HL-60 (cell line): Measurements from ENCODE around the gene NMNAT2.

Experiments
- DNase-seq, 2 experiments: peaks; one replicate each; pipeline ENCODE4 v3.0.0-alpha.2; 2010 to 2020; ENCODE audit warnings: low read depth in 1 of 2, low spot score in 1 of 2
- H3K27ac ChIP-seq: fragments of 250-450 bp; sonication (Bioruptor Pico); replicated peaks from 2 replicates; pipeline ENCODE4 v1.5.1; 2020; ENCODE audit warnings: mild to moderate bottlenecking, moderate library complexity
- H3K27me3 ChIP-seq: fragments of 250-450 bp; sonication (Bioruptor Pico); 2 replicates; pipeline ENCODE4 v1.5.1; 2021; ENCODE audit warnings: mild to moderate bottlenecking, moderate library complexity; ENCODE audit not compliant: insufficient read depth, poor library complexity, severe bottlenecking
- H3K4me3 ChIP-seq: replicated peaks from 2 replicates; pipeline ENCODE4 v1.5.1; 2011; ENCODE audit warnings: mild to moderate bottlenecking, control low read depth, low read length; ENCODE audit not compliant: insufficient read depth
- GABPA ChIP-seq: IDR thresholded peaks from 2 replicates; pipeline ENCODE4 v1.6.1; 2012; ENCODE audit warnings: low read depth
- POLR2AphosphoS5 ChIP-seq: IDR thresholded peaks from 2 replicates; pipeline ENCODE4 v1.6.1; 2012; ENCODE audit warnings: low read depth
- SPI1 ChIP-seq: IDR thresholded peaks from 2 replicates; pipeline ENCODE4 v1.6.1; 2012; ENCODE audit warnings: low read depth, mild to moderate bottlenecking, borderline replicate concordance
- TF ChIP-seq, protein P1 (sequence below): IDR thresholded peaks from one replicate; pipeline ENCODE4 v1.5.1; 2011; ENCODE audit warnings: low read length, control low read depth, inconsistent platforms; ENCODE audit not compliant: insufficient read depth
- TF ChIP-seq, protein P2 (sequence below): IDR thresholded peaks from 2 replicates; pipeline ENCODE4 v1.6.1; 2012; ENCODE audit warnings: low read depth; ENCODE audit not compliant: insufficient replicate concordance

Gene NMNAT2

DNA sequence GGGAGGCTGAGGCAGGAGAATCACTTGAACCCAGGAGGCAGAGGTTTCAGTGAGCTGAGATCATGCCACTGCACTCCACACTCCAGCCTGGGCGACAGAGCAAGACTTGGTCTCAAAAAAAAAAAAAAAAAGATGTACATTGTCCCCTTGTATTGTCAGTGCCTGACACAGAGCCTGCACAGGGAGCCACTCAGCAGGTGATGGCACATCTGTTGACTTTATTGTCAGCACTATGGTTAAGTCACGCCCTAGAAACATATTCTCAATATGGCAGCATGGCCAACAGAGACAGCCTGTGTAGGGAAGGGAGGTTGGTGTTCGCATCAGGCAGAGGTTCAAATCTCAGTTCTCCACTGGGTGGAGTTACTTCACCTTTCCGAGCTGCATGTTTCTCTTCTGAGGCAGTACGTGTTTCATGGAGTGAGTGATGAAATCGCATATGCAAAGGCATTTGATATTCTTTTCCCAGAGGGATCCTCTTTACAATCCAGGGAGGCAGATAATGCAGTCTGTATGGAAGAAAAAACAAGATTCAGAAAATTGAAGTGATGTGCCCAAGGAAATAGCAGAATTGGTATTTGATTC, 211.6 kb downstream of the NMNAT2 start:
- DNase-seq = no peak
- no peak for TF ChIP-seq POLR2AphosphoS5
- TF ChIP-seq, protein P1, sequence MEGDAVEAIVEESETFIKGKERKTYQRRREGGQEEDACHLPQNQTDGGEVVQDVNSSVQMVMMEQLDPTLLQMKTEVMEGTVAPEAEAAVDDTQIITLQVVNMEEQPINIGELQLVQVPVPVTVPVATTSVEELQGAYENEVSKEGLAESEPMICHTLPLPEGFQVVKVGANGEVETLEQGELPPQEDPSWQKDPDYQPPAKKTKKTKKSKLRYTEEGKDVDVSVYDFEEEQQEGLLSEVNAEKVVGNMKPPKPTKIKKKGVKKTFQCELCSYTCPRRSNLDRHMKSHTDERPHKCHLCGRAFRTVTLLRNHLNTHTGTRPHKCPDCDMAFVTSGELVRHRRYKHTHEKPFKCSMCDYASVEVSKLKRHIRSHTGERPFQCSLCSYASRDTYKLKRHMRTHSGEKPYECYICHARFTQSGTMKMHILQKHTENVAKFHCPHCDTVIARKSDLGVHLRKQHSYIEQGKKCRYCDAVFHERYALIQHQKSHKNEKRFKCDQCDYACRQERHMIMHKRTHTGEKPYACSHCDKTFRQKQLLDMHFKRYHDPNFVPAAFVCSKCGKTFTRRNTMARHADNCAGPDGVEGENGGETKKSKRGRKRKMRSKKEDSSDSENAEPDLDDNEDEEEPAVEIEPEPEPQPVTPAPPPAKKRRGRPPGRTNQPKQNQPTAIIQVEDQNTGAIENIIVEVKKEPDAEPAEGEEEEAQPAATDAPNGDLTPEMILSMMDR = no peak
- TF ChIP-seq, protein P2, sequence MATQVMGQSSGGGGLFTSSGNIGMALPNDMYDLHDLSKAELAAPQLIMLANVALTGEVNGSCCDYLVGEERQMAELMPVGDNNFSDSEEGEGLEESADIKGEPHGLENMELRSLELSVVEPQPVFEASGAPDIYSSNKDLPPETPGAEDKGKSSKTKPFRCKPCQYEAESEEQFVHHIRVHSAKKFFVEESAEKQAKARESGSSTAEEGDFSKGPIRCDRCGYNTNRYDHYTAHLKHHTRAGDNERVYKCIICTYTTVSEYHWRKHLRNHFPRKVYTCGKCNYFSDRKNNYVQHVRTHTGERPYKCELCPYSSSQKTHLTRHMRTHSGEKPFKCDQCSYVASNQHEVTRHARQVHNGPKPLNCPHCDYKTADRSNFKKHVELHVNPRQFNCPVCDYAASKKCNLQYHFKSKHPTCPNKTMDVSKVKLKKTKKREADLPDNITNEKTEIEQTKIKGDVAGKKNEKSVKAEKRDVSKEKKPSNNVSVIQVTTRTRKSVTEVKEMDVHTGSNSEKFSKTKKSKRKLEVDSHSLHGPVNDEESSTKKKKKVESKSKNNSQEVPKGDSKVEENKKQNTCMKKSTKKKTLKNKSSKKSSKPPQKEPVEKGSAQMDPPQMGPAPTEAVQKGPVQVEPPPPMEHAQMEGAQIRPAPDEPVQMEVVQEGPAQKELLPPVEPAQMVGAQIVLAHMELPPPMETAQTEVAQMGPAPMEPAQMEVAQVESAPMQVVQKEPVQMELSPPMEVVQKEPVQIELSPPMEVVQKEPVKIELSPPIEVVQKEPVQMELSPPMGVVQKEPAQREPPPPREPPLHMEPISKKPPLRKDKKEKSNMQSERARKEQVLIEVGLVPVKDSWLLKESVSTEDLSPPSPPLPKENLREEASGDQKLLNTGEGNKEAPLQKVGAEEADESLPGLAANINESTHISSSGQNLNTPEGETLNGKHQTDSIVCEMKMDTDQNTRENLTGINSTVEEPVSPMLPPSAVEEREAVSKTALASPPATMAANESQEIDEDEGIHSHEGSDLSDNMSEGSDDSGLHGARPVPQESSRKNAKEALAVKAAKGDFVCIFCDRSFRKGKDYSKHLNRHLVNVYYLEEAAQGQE = no peak
- TF ChIP-seq GABPA = no peak
- no peak for TF ChIP-seq SPI1
- H3K27me3 ChIP-seq = no peaks in the 10 kb centered on the region
- no peak overlapping the region for H3K27ac ChIP-seq
- H3K4me3 ChIP-seq = no peak overlapping the region

- Histone ChIP-seq H3K27ac (no peak overlapping the region), H3K4me3 (no peak overlapping the region), H3K27me3 (no peaks in the 10 kb centered on the region)
- DNase-seq = no peak
- TF ChIP-seq, protein P1 = no peak
- no peak for TF ChIP-seq SPI1
- no peak for TF ChIP-seq GABPA
- TF ChIP-seq, protein P2 = no peak
- no peak for TF ChIP-seq POLR2AphosphoS5
These were observed 212.9 kb downstream of the NMNAT2 start for GRCh38 chr1:183205196-183205781.

- H3K4me3 ChIP-seq = no peak overlapping the region
- peak in 1 of 2 experiments; percentile 12 for DNase-seq
- no peak overlapping the region for H3K27ac ChIP-seq
- H3K27me3 ChIP-seq = no peaks in the 10 kb centered on the region
- TF ChIP-seq, protein P2 = no peak
- TF ChIP-seq POLR2AphosphoS5 (no peak), GABPA (no peak), SPI1 (no peak; the same call in 1 of the 2 replicates)
- TF ChIP-seq, protein P1 = no peak
These were observed 215.1 kb downstream of the NMNAT2 start for GRCh38 chr1:183203094-183203493.
